RPMI7951 (cell line): ENCODE results near the gene NAA30. TPM values are rescaled to one million over a fixed set of nuclear protein-coding genes. Genes with fewer than 3 reads are reported as not detected.

Experiments used
- total RNA-seq: library from RNA; depleted of rRNA; stranded (reverse); fragments of >200 nt; shearing (Covaris generic); gene quantifications from 2 replicates; pipeline ENCODE4 v1.2.3, GENCODE V29; 2014; rRNA removed

The NAA30 gene
- total RNA-seq, 1 experiment from 2014 or later, result 17.5 TPM

Other genes starting within 250 kb of the NAA30 start
- 43.1 and 53.6 TPM in 2 replicates for gene EXOC5, start 121.7 kb upstream of the NAA30 start, total RNA-seq
- gene AP5M1, start 121.6 kb upstream of the NAA30 start, total RNA-seq, result 27.1 and 32.1 TPM in 2 replicates
- gene CCDC198, start 103.3 kb downstream of the NAA30 start, total RNA-seq, result not detected in 2 replicates